SK-N-SH (cell line): ENCODE measurements around the gene EIF3A. TPM values are rescaled to one million over a fixed set of nuclear protein-coding genes. Genes with fewer than 3 reads are reported as not detected.

ENCODE experiments used
- CTCF ChIA-PET: fragments of 300-600, 350-600 bp; formaldehyde crosslinking; extraction: SDS; loops from one replicate; lab custom pipeline; 2021; lab: Yijun Ruan, JAX
- POLR2A ChIA-PET: fragments of 350-600 bp; sonication (Branson Sonifier 250); formaldehyde crosslinking; extraction: SDS; loops from one replicate; lab custom pipeline; 2020; ENCODE audit warnings: antibody characterized with exemption, inconsistent platforms; lab: Yijun Ruan, JAX
- DNase-seq: peaks from one replicate; pipeline ENCODE4 v3.0.0; 2012
- H2AFZ ChIP-seq: fragments of 200-600 bp; sonication (generic); 2 replicates; pipeline ENCODE4 v1.8.1; 2016; ENCODE audit warnings: antibody characterized with exemption, mild to moderate bottlenecking, low read depth
- H3F3A ChIP-seq: fragments of 200-600 bp; sonication (generic); replicated peaks from 2 replicates; pipeline ENCODE3; 2016; ENCODE audit warnings: antibody characterized with exemption, mild to moderate bottlenecking; ENCODE audit not compliant: insufficient read depth
- H3K27ac ChIP-seq, 2 experiments: fragments of 200-500 bp in 1 of 2; fragments of 200-600 bp in 1 of 2; sonication (Bioruptor generic) in 1 of 2; sonication (generic), shearing (Covaris generic) in 1 of 2; 2 replicates each; pipeline versions ENCODE4 v1.5.1 to v1.6.1; 2014 to 2016; ENCODE audit warnings: low read depth in 2 of 2, inconsistent platforms in 1 of 2, low read length in 1 of 2, mild to moderate bottlenecking in 1 of 2, mixed read lengths in 1 of 2
- H3K27me3 ChIP-seq: fragments of 200-600 bp; sonication (generic), shearing (Covaris generic); 2 replicates; pipeline ENCODE4 v1.6.1; 2016; ENCODE audit warnings: mixed run types; ENCODE audit not compliant: insufficient read depth
- H3K36me3 ChIP-seq, 2 experiments: fragments of 200-500 bp in 1 of 2; fragments of 200-600 bp in 1 of 2; sonication (Bioruptor generic) in 1 of 2; sonication (generic) in 1 of 2; replicated peaks in 1 of 2; 2 replicates each; pipeline versions ENCODE3 to v1.5.1; 2014 to 2016; ENCODE audit warnings: low read length in 1 of 2, mild to moderate bottlenecking in 1 of 2; ENCODE audit not compliant: insufficient read depth in 2 of 2, control insufficient read depth in 1 of 2
- H3K4me1 ChIP-seq, 2 experiments: fragments of 200-500 bp in 1 of 2; fragments of 200-600 bp in 1 of 2; sonication (Bioruptor generic) in 1 of 2; sonication (generic), shearing (Covaris generic) in 1 of 2; 2 replicates each; pipeline versions ENCODE4 v1.5.1 to v1.6.1; 2014 to 2016; ENCODE audit warnings: low read depth in 1 of 2, low read length in 1 of 2, mixed run types in 1 of 2; ENCODE audit not compliant: insufficient read depth in 2 of 2, control insufficient read depth in 1 of 2
- H3K4me2 ChIP-seq: fragments of 200-600 bp; sonication (generic), shearing (Covaris generic); 2 replicates; pipeline ENCODE4 v1.6.1; 2017; ENCODE audit warnings: mixed run types
- H3K4me3 ChIP-seq, 2 experiments: fragments of 200-500 bp in 1 of 2; fragments of 200-600 bp in 1 of 2; sonication (Bioruptor generic) in 1 of 2; sonication (generic), shearing (Covaris generic) in 1 of 2; 2 replicates each; pipeline versions ENCODE4 v1.5.1 to v1.8.1; 2014 to 2016; ENCODE audit warnings: low read depth in 2 of 2, inconsistent platforms in 1 of 2, low read length in 1 of 2, mild to moderate bottlenecking in 1 of 2, mixed read lengths in 1 of 2, moderate library complexity in 1 of 2
- H3K79me2 ChIP-seq: fragments of 200-600 bp; sonication (generic); 2 replicates; pipeline ENCODE4 v1.8.1; 2017; ENCODE audit warnings: mild to moderate bottlenecking; ENCODE audit not compliant: insufficient read depth
- H3K9ac ChIP-seq: fragments of 200-600 bp; sonication (generic); 2 replicates; pipeline ENCODE4 v1.6.1; 2017; ENCODE audit warnings: mixed run types
- H3K9me2 ChIP-seq: fragments of 200-600 bp; sonication (generic); 2 replicates; pipeline ENCODE4 v1.6.1; 2017; ENCODE audit warnings: mixed run types
- H3K9me3 ChIP-seq: fragments of 200-600 bp; sonication (generic); 2 replicates; pipeline ENCODE4 v1.6.1; 2017; ENCODE audit warnings: mixed run types, mild to moderate bottlenecking, moderate library complexity
- H4K20me1 ChIP-seq: fragments of 200-600 bp; sonication (generic); 2 replicates; pipeline ENCODE4 v1.6.1; 2017; ENCODE audit warnings: mild to moderate bottlenecking, mixed run types; ENCODE audit not compliant: insufficient read depth
- CHD2 ChIP-seq: fragments of 150-350 bp; IDR thresholded peaks from 2 replicates; pipeline ENCODE4 v1.6.1; 2018; ENCODE audit warnings: low read length; ENCODE audit not compliant: partially characterized antibody
- EP300 ChIP-seq, 2 experiments: IDR thresholded peaks; 2 replicates each; pipeline versions ENCODE4 v1.4.0 to v1.6.1; 2012; ENCODE audit warnings: borderline replicate concordance in 1 of 2, low read depth in 1 of 2, low read length in 1 of 2
- EZH2phosphoT487 ChIP-seq: fragments of 200-600 bp; sonication (generic); IDR thresholded peaks from 2 replicates; pipeline ENCODE4 v1.6.1; 2017; ENCODE audit warnings: low read depth, mixed run types, mild to moderate bottlenecking, antibody characterized with exemption, moderate library complexity, borderline replicate concordance
- FOSL2 ChIP-seq: IDR thresholded peaks from 2 replicates; pipeline ENCODE4 v1.4.0; 2012; ENCODE audit warnings: low read depth, mild to moderate bottlenecking, moderate library complexity, borderline replicate concordance
- GABPA ChIP-seq: IDR thresholded peaks from 2 replicates; pipeline ENCODE4 v1.4.0; 2012; ENCODE audit warnings: low read depth, mild to moderate bottlenecking
- IRF3 ChIP-seq: fragments of 150-350 bp; IDR thresholded peaks from 2 replicates; pipeline ENCODE4 v1.6.1; 2016; ENCODE audit warnings: mild to moderate bottlenecking, low read depth, low read length
- JUND ChIP-seq: IDR thresholded peaks from 2 replicates; pipeline ENCODE4 v1.4.0; 2012
- MEF2A ChIP-seq: IDR thresholded peaks from 2 replicates; pipeline ENCODE4 v1.4.0; 2012; ENCODE audit warnings: low read depth, borderline replicate concordance
- MXI1 ChIP-seq: IDR thresholded peaks from 2 replicates; pipeline ENCODE4 v1.6.1; 2012; ENCODE audit warnings: mild to moderate bottlenecking, low read depth, low read length, improper control_type of control experiment
- NRF1 ChIP-seq: IDR thresholded peaks from 2 replicates; pipeline ENCODE4 v1.6.1; 2012; ENCODE audit warnings: low read depth, mild to moderate bottlenecking, low read length
- PBX3 ChIP-seq: IDR thresholded peaks from 2 replicates; pipeline ENCODE4; 2012
- RAD21 ChIP-seq: IDR thresholded peaks from 2 replicates; pipeline ENCODE4 v1.6.1; 2012; ENCODE audit warnings: mild to moderate bottlenecking, low read length
- RCOR1 ChIP-seq: fragments of 150-350 bp; IDR thresholded peaks from 2 replicates; pipeline ENCODE4 v1.6.1; 2017; ENCODE audit warnings: antibody characterized with exemption, low read length
- REST ChIP-seq: IDR thresholded peaks from 2 replicates; pipeline ENCODE4 v1.6.1; 2012; ENCODE audit warnings: mild to moderate bottlenecking, low read depth, low read length, moderate library complexity
- RXRA ChIP-seq: IDR thresholded peaks from 2 replicates; pipeline ENCODE4 v1.4.0; 2012; ENCODE audit warnings: low read depth, mild to moderate bottlenecking, borderline replicate concordance
- SIN3A ChIP-seq: IDR thresholded peaks from 2 replicates; pipeline ENCODE4 v1.6.1; 2012; ENCODE audit warnings: low read depth, mild to moderate bottlenecking, low read length, moderate library complexity, borderline replicate concordance
- USF2 ChIP-seq: fragments of 150-350 bp; IDR thresholded peaks from 2 replicates; pipeline ENCODE4 v1.6.1; 2017; ENCODE audit warnings: antibody characterized with exemption, low read length, low read depth, borderline replicate concordance
- WGBS: methylation state at CpG from one replicate; pipeline ENCODE4 v1.1.6; 2017; ENCODE audit warnings: low lambda C conversion rate; 5-methylcytosine and 5-hydroxymethylcytosine counted together
- polyA plus RNA-seq, 3 experiments: library from polyadenylated mRNA; depleted of rRNA; stranded (reverse); fragments of >200 nt; gene quantifications; 2 replicates each; pipeline ENCODE4 v1.2.3, GENCODE V29; 2012

EIF3A gene
- polyA plus RNA-seq, 1 of the 3 experiments (the other 2 are of a cell fraction): 25.8 TPM

- peaks cover 97% of the 10 kb centered on the region for H3K79me2 ChIP-seq
- H3K9me3 ChIP-seq: no peaks in the 10 kb centered on the region
- H3K27me3 ChIP-seq: no peaks in the 10 kb centered on the region
- H4K20me1 ChIP-seq: peaks cover 37% of the 10 kb centered on the region
- H3K4me3 ChIP-seq: no peak overlapping the region
- no peak for DNase-seq
- H3K36me3 ChIP-seq: peaks cover 79 to 95% of the 10 kb centered on the region in 2 experiments
- H3K9me2 ChIP-seq: no peaks in the 10 kb centered on the region
- H3K9ac ChIP-seq: no peak overlapping the region
- H3K4me2 ChIP-seq: no peak overlapping the region
- no peaks in the 10 kb centered on the region for H3K4me1 ChIP-seq
- no peak overlapping the region; a peak in 1 of 4 replicates for H3K27ac ChIP-seq
- ChIA-PET POLR2A (no interaction called here), CTCF (no interaction called here)
- H2AFZ ChIP-seq: no peak overlapping the region
- 100% methylated on average over 1 of the region's 1 CpG for WGBS
- H3F3A ChIP-seq: peaks cover 11% of the 10 kb centered on the region
- no peak for TF ChIP-seq RCOR1
- TF ChIP-seq EZH2phosphoT487: no peak
- no peak for TF ChIP-seq NRF1
- TF ChIP-seq FOSL2: no peak
- no peak for TF ChIP-seq PBX3
- TF ChIP-seq MEF2A: no peak
- TF ChIP-seq MXI1: no peak
Observed at GRCh38 chr10:119061352-119061751, 19.3 kb downstream of the EIF3A start.

- 95% methylated on average over 1 of the region's 1 CpG for WGBS
- Histone ChIP-seq H3K4me1 (no peaks in the 10 kb centered on the region), H3K9me3 (no peaks in the 10 kb centered on the region), H3F3A (peaks cover 11% of the 10 kb centered on the region), H3K79me2 (peaks cover 88% of the 10 kb centered on the region), H3K27me3 (no peaks in the 10 kb centered on the region), H3K4me2 (no peak overlapping the region), H3K9ac (no peak overlapping the region), H4K20me1 (peaks cover 29% of the 10 kb centered on the region), H3K36me3 (peaks cover 86 to 95% of the 10 kb centered on the region in 2 experiments), H3K9me2 (no peaks in the 10 kb centered on the region), H3K4me3 (no peak overlapping the region), H2AFZ (no peak overlapping the region), H3K27ac (no peak overlapping the region; a peak in 1 of 4 replicates)
- DNase-seq: no peak
- POLR2A ChIA-PET: no interaction called here
- TF ChIP-seq JUND (no peak), CHD2 (no peak), NRF1 (no peak), RAD21 (no peak), SIN3A (no peak), REST (no peak), IRF3 (no peak), FOSL2 (no peak), USF2 (no peak), EP300 (IDR thresholded peaks at IDR 0.05; ENCODE audit: borderline replicate concordance in 1 of 2, low read depth in 1 of 2, low read length in 1 of 2) (no peak), GABPA (no peak), RXRA (no peak)
- CTCF ChIA-PET: no interaction called here
Observed at GRCh38 chr10:119060107-119060506, 20.5 kb downstream of the EIF3A start.
